Measurements from ENCODE around the gene TCF4. TPM values are rescaled to one million over a fixed set of nuclear protein-coding genes. Genes with fewer than 3 reads are reported as not detected.

TCF4 gene
- total RNA-seq, 1 donor: 84.6 TPM

GRCh38 chr18:55625901-55626300 lies 37.9 kb upstream of the TCF4 start:
- H3K4me3 ChIP-seq (ENCODE audit: low read depth, low read length): no peak overlapping the region
- TF ChIP-seq CTCF (IDR thresholded peaks at IDR 0.05; ENCODE audit: insufficient read depth, low read depth, low read length): no peak
- no peak for DNase-seq (ENCODE audit: low read depth)

GRCh38 chr18:55623626-55624025 lies 35.6 kb upstream of the TCF4 start:
- DNase-seq (ENCODE audit: low read depth): no peak
- no peak overlapping the region for H3K4me3 ChIP-seq (ENCODE audit: low read depth, low read length)
- no peak for TF ChIP-seq CTCF (IDR thresholded peaks at IDR 0.05; ENCODE audit: insufficient read depth, low read depth, low read length)

GRCh38 chr18:55610506-55610905 lies 22.5 kb upstream of the TCF4 start:
- DNase-seq (ENCODE audit: low read depth): no peak
- no peak overlapping the region for H3K4me3 ChIP-seq (ENCODE audit: low read depth, low read length)
- TF ChIP-seq CTCF (IDR thresholded peaks at IDR 0.05; ENCODE audit: insufficient read depth, low read depth, low read length): no peak

GRCh38 chr18:55609160-55609825 lies 21.3 kb upstream of the TCF4 start:
- no peak for TF ChIP-seq CTCF (IDR thresholded peaks at IDR 0.05; ENCODE audit: insufficient read depth, low read depth, low read length)
- no peak for DNase-seq (ENCODE audit: low read depth)

GRCh38 chr18:55608497-55608896 lies 20.5 kb upstream of the TCF4 start:
- H3K4me3 ChIP-seq (ENCODE audit: low read depth, low read length): no peak overlapping the region
- no peak for TF ChIP-seq CTCF (IDR thresholded peaks at IDR 0.05; ENCODE audit: insufficient read depth, low read depth, low read length)
- DNase-seq (ENCODE audit: low read depth): no peak

More at GRCh38 chr18:55609160-55609825, 21.3 kb upstream of the TCF4 start:
- H3K4me3 ChIP-seq (ENCODE audit: low read depth, low read length): no peak overlapping the region

- DNase-seq (ENCODE audit: low read depth): no peak
- no peak for TF ChIP-seq CTCF (IDR thresholded peaks at IDR 0.05; ENCODE audit: insufficient read depth, low read depth, low read length)
- no peak overlapping the region for H3K4me3 ChIP-seq (ENCODE audit: low read depth, low read length)
Measured at GRCh38 chr18:55607773-55608172, 19.8 kb upstream of the TCF4 start.
